ENCODE measurements around the gene ADCYAP1R1. TPM values are rescaled to one million over a fixed set of nuclear protein-coding genes. Genes with fewer than 3 reads are reported as not detected.

The ADCYAP1R1 gene
- total RNA-seq, 1 experiment from 2014 or later: not detected

DNA sequence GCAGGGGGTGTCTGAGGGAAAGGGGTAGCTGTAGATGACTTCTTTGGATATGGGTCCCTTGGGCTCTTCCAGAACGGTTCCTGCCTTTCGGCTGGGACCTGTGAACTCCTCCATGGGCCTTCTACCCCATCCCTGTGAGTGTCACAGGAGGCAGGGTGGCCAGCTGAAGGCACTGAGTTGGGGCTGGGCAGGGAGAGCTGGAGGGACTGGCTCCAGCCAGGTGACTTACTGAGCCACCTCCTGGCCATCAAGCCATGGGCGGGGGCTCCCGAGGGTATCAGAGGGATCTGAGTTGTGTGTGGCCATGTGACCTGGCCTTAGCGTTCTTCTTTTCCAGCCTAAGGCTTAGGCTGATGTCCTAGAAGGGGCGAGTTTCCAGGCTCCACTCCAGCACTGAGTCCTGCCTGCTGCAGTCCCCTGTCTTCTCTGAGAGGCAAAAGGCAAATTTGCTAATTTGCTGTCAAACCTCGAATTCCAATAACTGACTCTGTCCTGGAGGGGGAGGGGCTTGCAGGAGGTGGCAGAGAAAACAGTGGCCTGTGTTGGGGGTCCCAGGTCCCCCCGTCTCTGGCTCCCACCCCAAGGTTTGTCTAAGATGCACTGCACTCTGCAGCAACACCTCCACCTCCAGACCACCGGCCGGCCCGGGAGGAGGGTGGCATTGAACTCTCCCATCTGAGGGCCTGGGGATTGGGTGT lies 27.2 kb downstream of the ADCYAP1R1 start:
- intact Hi-C loops (cut with micrococcal nuclease): no loop called here
- ChIA-PET POLR2A (no interaction called here), CTCF (interaction anchor here (0.9 to 2.2 kb wide), 2 partner anchors 43 to 94 kb away, joined by 3 to 10 read pairs; no protein-coding TSS in a partner anchor)
- no peaks in the 10 kb centered on the region for H3K4me1 Mint-ChIP-seq (ENCODE audit: insufficient read depth, unreplicated experiment)
- H3K36me3 Mint-ChIP-seq (ENCODE audit: insufficient read depth, unreplicated experiment): no peaks in the 10 kb centered on the region
- H3K27ac Mint-ChIP-seq (ENCODE audit: low read depth, unreplicated experiment): no peak overlapping the region
- no peak for DNase-seq (ENCODE audit: unreplicated experiment)
- no peaks in the 10 kb centered on the region for H3K9me3 Mint-ChIP-seq (ENCODE audit: unreplicated experiment)
- BruUV-seq (replicated peaks): no TSS peak
- H3K4me3 Mint-ChIP-seq (ENCODE audit: unreplicated experiment): no peak overlapping the region
- TF ChIP-seq CTCF (IDR thresholded peaks at IDR 0.05; ENCODE audit: unreplicated experiment): no peak
- H3K27me3 Mint-ChIP-seq (ENCODE audit: insufficient read depth, unreplicated experiment): peaks cover 46% of the 10 kb centered on the region

- H3K27ac Mint-ChIP-seq (ENCODE audit: low read depth, unreplicated experiment): no peak overlapping the region
- BruUV-seq (replicated peaks): no TSS peak
- DNase-seq (ENCODE audit: unreplicated experiment): no peak
Observed at GRCh38 chr7:31079824-31080511, 27.9 kb downstream of the ADCYAP1R1 start.

DNA sequence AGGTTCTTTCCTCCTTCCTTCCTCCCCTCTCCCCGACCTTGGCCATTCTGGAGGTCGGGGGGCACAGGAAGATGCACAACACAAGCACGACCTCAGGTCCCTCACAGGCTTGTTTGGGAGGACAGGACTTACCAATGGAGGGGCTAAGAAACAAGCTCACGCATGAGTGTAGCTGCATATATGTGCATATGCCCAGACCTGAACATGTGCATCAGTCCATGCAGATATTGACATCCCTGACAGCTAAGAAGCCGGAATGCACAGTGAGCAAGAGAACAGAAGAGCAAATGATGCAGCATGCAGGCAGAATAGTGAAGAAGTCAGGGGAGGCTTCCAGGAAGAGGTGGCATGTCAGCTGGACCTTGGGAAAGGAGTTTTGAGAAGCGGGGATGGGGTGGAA lies 28.7 kb downstream of the ADCYAP1R1 start:
- Mint-ChIP-seq H3K36me3 (ENCODE audit: insufficient read depth, unreplicated experiment) (no peaks in the 10 kb centered on the region), H3K27ac (ENCODE audit: low read depth, unreplicated experiment) (no peak overlapping the region), H3K4me3 (ENCODE audit: unreplicated experiment) (no peak overlapping the region), H3K4me1 (ENCODE audit: insufficient read depth, unreplicated experiment) (no peaks in the 10 kb centered on the region), H3K9me3 (ENCODE audit: unreplicated experiment) (no peaks in the 10 kb centered on the region), H3K27me3 (ENCODE audit: insufficient read depth, unreplicated experiment) (peaks cover 36% of the 10 kb centered on the region)
- intact Hi-C loops (cut with micrococcal nuclease): no loop called here
- TF ChIP-seq CTCF (IDR thresholded peaks at IDR 0.05; ENCODE audit: unreplicated experiment): no peak
- no TSS peak for BruUV-seq (replicated peaks)
- ChIA-PET CTCF (interaction anchor here (1.1 kb wide), 1 partner anchor 112 kb away, joined by 3 read pairs; no protein-coding TSS in a partner anchor), POLR2A (no interaction called here)
- no peak for DNase-seq (ENCODE audit: unreplicated experiment)

More at GRCh38 chr7:31079824-31080511, 27.9 kb downstream of the ADCYAP1R1 start:
- Mint-ChIP-seq H3K4me3 (ENCODE audit: unreplicated experiment) (no peak overlapping the region), H3K9me3 (ENCODE audit: unreplicated experiment) (no peaks in the 10 kb centered on the region), H3K36me3 (ENCODE audit: insufficient read depth, unreplicated experiment) (no peaks in the 10 kb centered on the region), H3K27me3 (ENCODE audit: insufficient read depth, unreplicated experiment) (peaks cover 44% of the 10 kb centered on the region), H3K4me1 (ENCODE audit: insufficient read depth, unreplicated experiment) (no peaks in the 10 kb centered on the region)
- intact Hi-C loops (cut with micrococcal nuclease): no loop called here
- TF ChIP-seq CTCF (IDR thresholded peaks at IDR 0.05; ENCODE audit: unreplicated experiment): no peak
- ChIA-PET POLR2A (no interaction called here), CTCF (no interaction called here)

GRCh38 chr7:31082017-31082416 lies 29.9 kb downstream of the ADCYAP1R1 start:
- Mint-ChIP-seq H3K4me1 (ENCODE audit: insufficient read depth, unreplicated experiment) (no peaks in the 10 kb centered on the region), H3K27ac (ENCODE audit: low read depth, unreplicated experiment) (no peak overlapping the region), H3K27me3 (ENCODE audit: insufficient read depth, unreplicated experiment) (peaks cover 37% of the 10 kb centered on the region), H3K36me3 (ENCODE audit: insufficient read depth, unreplicated experiment) (no peaks in the 10 kb centered on the region), H3K9me3 (ENCODE audit: unreplicated experiment) (no peaks in the 10 kb centered on the region), H3K4me3 (ENCODE audit: unreplicated experiment) (no peak overlapping the region)
- CTCF ChIA-PET: interaction anchor here (1.1 to 1.2 kb wide), 3 partner anchors 9 to 111 kb away, joined by 3 to 7 read pairs (median 4); no protein-coding TSS in a partner anchor
- no TSS peak for BruUV-seq (replicated peaks)
- POLR2A ChIA-PET: no interaction called here
- intact Hi-C loops (cut with micrococcal nuclease): no loop called here
- no peak for DNase-seq (ENCODE audit: unreplicated experiment)
- TF ChIP-seq CTCF (IDR thresholded peaks at IDR 0.05; ENCODE audit: unreplicated experiment): no peak
